Vagina (tissue), 2 donors: ENCODE data around the gene CAB39.
A peak's percentile ranks its signal among the peaks of the same experiment; 100 is the strongest.

Source experiments
- POLR2A ChIP-seq, 2 donors: fragments of 450-650 bp; IDR thresholded peaks; one replicate each; pipeline ENCODE4 v1.6.1; 2017; ENCODE audit warnings: antibody characterized with exemption in 2 of 2, mild to moderate bottlenecking in 2 of 2, moderate library complexity in 2 of 2
- POLR2AphosphoS5 ChIP-seq, 2 donors: sonication (generic); formaldehyde crosslinking; IDR thresholded peaks; one replicate each; pipeline ENCODE4 v1.9.0; 2017; ENCODE audit warnings: antibody characterized with exemption in 2 of 2, mild to moderate bottlenecking in 2 of 2, low read depth in 1 of 2; ENCODE audit not compliant: insufficient read depth in 1 of 2
- TF ChIP-seq, protein P1 (sequence below), 3 experiments: fragments of 450-650 bp in 2 of 3; fragments of 200-600 bp in 1 of 3; sonication (generic) in 1 of 3; IDR thresholded peaks; one replicate each; pipeline ENCODE4 v1.5.1; 2017 to 2019; ENCODE audit warnings: antibody characterized with exemption in 3 of 3, mild to moderate bottlenecking in 2 of 3, moderate library complexity in 2 of 3

DNA sequence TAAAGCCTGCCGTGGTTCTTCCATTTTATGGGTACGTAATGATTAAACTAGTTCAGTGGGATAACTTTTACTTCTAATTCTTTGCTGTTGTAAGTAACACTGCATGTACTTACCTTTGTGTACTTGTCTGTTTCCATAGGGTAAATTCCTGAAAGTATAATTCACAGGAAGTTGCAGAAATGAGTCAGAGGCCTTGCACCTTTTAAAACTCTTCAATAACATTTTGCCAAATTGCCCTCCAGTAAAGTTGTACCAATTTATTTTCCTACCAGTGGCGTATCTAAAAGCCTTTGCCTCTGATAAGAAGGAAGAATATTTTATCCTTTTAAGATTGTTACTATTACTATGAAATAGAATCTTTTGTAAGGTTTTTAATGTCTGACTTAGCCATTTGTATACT is 65.1 kb downstream of the CAB39 start:
- TF ChIP-seq, protein P1, sequence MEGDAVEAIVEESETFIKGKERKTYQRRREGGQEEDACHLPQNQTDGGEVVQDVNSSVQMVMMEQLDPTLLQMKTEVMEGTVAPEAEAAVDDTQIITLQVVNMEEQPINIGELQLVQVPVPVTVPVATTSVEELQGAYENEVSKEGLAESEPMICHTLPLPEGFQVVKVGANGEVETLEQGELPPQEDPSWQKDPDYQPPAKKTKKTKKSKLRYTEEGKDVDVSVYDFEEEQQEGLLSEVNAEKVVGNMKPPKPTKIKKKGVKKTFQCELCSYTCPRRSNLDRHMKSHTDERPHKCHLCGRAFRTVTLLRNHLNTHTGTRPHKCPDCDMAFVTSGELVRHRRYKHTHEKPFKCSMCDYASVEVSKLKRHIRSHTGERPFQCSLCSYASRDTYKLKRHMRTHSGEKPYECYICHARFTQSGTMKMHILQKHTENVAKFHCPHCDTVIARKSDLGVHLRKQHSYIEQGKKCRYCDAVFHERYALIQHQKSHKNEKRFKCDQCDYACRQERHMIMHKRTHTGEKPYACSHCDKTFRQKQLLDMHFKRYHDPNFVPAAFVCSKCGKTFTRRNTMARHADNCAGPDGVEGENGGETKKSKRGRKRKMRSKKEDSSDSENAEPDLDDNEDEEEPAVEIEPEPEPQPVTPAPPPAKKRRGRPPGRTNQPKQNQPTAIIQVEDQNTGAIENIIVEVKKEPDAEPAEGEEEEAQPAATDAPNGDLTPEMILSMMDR (IDR thresholded peaks at IDR 0.05), result no peak
- TF ChIP-seq POLR2AphosphoS5 (IDR thresholded peaks at IDR 0.05; ENCODE audit: insufficient read depth in 1 of 2, low read depth in 1 of 2), result peak in 1 of 2 donors; percentile 13
- TF ChIP-seq POLR2A (IDR thresholded peaks at IDR 0.05), result no peak
